ENCODE data around the gene BEND2. TPM values are rescaled to one million over a fixed set of nuclear protein-coding genes. Genes with fewer than 3 reads are reported as not detected.

Gene BEND2
- total RNA-seq, 1 donor from 2014 or later, result not detected

DNA sequence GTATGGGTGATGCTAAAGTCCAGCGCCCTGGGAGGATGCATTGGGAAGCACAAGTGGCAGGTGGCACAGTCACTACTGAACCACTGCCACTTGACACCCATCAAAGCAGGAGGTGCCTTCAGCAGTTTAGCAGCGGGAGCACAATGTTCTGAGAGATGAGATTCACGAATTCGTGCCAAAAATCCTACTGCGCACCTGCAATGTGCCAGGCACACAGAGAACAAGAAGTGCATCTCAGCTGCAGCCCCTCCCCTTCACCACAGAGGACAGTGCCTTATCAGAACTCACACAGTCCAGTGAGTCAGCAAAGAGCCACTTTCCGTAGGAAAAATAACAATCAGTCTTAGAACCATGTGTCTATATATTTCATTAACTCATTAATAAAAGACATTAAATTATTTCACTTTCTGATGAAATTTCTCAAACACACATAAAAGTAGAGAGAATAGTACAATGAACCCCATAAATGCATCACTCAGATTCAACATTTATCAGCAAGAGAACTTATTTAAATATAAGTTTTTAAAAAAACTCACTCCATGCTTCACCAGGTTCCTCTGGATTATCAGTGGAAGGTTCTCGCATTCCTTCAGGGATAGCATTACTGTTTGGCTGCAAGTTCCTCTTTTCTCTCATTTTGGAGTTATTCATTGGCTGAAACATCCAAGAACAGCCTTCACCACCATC, 47.0 kb downstream of the BEND2 start:
- intact Hi-C loops (cut with micrococcal nuclease), result no loop called here
- DNase-seq (ENCODE audit: low spot score), result no peak
- Mint-ChIP-seq H3K9me3 (no peaks in the 10 kb centered on the region), H3K36me3 (ENCODE audit: low read depth) (no peaks in the 10 kb centered on the region), H3K4me3 (ENCODE audit: low read depth) (no peak overlapping the region), H3K27ac (no peak overlapping the region), H3K4me1 (ENCODE audit: low read depth) (no peaks in the 10 kb centered on the region), H3K27me3 (ENCODE audit: low read depth) (peaks cover 2% of the 10 kb centered on the region)

DNA sequence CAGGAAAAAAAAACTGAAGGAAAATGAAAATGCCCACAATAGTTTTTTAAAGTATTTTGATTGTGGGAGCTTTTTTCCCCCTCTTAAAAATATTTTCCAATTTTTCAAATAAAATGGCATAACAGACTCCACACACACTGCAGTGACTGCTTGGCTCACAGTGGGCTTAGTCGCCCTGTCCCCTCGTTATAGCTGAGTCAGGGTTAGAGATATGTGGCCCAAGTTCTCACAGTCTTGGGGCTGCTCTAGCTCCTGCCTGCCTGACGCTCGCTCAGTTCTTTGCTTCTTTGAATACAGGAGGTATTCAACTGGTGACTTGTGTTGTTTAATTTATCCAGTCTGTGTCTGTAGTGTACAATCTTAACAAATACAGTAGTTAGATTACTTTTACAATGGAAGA, 47.7 kb downstream of the BEND2 start:
- Mint-ChIP-seq H3K27ac (no peak overlapping the region), H3K4me1 (ENCODE audit: low read depth) (no peaks in the 10 kb centered on the region), H3K9me3 (no peaks in the 10 kb centered on the region), H3K36me3 (ENCODE audit: low read depth) (no peaks in the 10 kb centered on the region), H3K27me3 (ENCODE audit: low read depth) (peaks cover 2% of the 10 kb centered on the region), H3K4me3 (ENCODE audit: low read depth) (no peak overlapping the region)
- intact Hi-C loops (cut with micrococcal nuclease), result no loop called here
- no peak for DNase-seq (ENCODE audit: low spot score)

DNA sequence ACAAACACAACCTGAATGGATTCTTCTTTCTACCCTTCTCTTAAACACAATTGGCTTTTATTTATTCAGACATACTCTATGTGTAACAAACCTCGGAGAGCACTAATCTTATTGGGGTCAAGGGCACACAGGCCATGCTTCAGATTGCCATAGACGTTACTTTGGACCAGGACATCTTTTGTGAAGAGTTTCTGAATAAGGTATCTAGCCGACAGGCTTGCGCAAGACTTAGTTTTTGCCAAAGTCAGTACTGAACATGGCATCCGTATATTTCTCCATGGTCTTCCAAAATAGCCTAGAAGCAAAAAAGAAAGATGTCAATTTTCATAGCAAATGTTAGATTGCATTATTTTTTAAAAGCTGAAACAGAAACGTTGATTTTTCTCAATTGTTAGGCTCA, 49.8 kb downstream of the BEND2 start:
- no peak overlapping the region for H3K4me3 Mint-ChIP-seq (ENCODE audit: low read depth)
- no peaks in the 10 kb centered on the region for H3K36me3 Mint-ChIP-seq (ENCODE audit: low read depth)

DNA sequence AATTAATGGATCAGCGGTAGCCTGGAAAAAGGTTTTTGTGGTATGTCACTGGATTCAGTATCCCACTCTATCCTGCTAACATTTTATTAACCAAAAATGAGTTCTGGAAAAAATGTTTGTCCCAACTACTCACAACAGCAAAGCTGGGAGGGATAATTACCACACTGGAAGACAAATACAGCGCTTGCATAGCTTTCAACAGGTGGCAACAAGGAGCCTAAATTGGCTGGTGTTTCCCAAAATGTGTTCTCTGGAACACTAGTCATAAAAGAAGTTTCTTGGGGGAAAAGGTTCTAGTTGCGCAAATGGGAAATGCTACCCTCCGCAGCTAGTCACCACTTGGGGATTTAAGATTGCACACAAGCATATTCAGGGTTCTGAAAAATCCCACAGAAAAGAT, 54.6 kb downstream of the BEND2 start:
- intact Hi-C loops (cut with micrococcal nuclease), result no loop called here
- Mint-ChIP-seq H3K36me3 (ENCODE audit: low read depth) (no peaks in the 10 kb centered on the region), H3K9me3 (no peaks in the 10 kb centered on the region), H3K27me3 (ENCODE audit: low read depth) (peaks cover 2% of the 10 kb centered on the region), H3K4me3 (ENCODE audit: low read depth) (no peak overlapping the region), H3K4me1 (ENCODE audit: low read depth) (no peaks in the 10 kb centered on the region), H3K27ac (no peak overlapping the region)
- DNase-seq (ENCODE audit: low spot score), result no peak

More for the DNA sequence above, 49.8 kb downstream of the BEND2 start:
- H3K27me3 Mint-ChIP-seq (ENCODE audit: low read depth), result peaks cover 2% of the 10 kb centered on the region
- intact Hi-C loops (cut with micrococcal nuclease), result no loop called here
- H3K4me1 Mint-ChIP-seq (ENCODE audit: low read depth), result no peaks in the 10 kb centered on the region
- H3K9me3 Mint-ChIP-seq, result no peaks in the 10 kb centered on the region
- no peak for DNase-seq (ENCODE audit: low spot score)
- no peak overlapping the region for H3K27ac Mint-ChIP-seq

DNA sequence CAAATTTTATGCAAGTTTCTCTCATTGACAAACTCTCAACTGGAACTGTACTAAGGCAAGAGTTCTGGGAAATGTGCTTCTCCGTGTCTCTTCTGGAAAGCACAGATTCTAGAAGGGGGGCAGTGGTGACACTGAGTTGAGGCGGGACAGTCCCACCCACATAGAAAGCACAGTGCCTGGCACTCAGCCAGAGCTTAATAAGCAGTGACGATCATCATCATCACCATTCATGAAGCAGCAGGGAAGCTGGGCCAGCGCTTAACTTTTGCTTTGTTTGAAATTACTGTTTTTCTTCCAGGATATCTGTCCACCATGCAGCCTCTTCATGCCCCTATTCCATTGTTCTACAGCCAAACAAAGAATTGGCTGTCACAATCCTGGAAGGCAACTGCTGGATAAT, 60.3 kb downstream of the BEND2 start:
- no peak for DNase-seq (ENCODE audit: low spot score)
- Mint-ChIP-seq H3K4me3 (ENCODE audit: low read depth) (no peak overlapping the region), H3K27me3 (ENCODE audit: low read depth) (no peaks in the 10 kb centered on the region), H3K9me3 (no peaks in the 10 kb centered on the region), H3K27ac (no peak overlapping the region), H3K36me3 (ENCODE audit: low read depth) (no peaks in the 10 kb centered on the region), H3K4me1 (ENCODE audit: low read depth) (no peaks in the 10 kb centered on the region)
- intact Hi-C loops (cut with micrococcal nuclease), result no loop called here

DNA sequence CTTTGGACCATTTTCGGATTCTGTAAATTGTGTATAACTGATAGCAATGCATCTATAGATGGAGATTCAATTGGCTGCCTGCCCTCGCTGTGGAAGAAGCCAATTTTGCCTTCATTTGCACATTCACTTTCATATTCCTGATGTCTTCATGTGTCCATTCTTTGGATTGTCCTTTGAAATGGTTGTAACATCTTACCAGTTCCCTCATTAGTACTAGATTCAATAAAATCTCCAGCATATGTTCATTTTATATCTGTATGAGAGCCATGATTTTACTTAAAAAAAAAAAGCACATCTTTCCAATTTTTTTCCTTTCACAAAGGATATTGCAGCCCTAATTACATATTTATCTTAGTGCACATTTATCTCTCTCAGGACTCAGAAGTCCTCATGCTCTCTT, 61.7 kb downstream of the BEND2 start:
- intact Hi-C loops (cut with micrococcal nuclease), result no loop called here
- Mint-ChIP-seq H3K4me1 (ENCODE audit: low read depth) (no peaks in the 10 kb centered on the region), H3K27ac (no peak overlapping the region)

DNA sequence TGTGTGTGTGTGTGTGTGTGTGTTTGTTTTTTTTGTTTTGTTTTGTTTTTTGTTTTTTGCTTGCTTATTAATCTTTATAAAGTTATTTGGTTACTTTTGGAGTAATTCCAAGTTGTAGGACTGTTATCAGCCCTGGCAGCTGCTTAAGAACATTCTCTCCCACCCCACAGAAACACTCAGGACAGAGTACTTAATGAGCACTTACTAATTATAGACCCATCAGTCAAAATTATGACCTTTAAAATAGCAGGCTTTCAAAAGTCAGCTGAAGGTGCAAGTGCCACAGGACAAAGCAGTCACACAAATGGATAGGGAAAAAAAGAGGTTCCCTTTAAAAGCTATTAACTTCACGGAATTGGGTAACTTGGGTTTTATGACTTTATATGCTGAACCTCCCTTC, 69.0 kb downstream of the BEND2 start:
- no peaks in the 10 kb centered on the region for H3K9me3 Mint-ChIP-seq

More for the DNA sequence above, 61.7 kb downstream of the BEND2 start:
- no peaks in the 10 kb centered on the region for H3K36me3 Mint-ChIP-seq (ENCODE audit: low read depth)
- H3K27me3 Mint-ChIP-seq (ENCODE audit: low read depth), result no peaks in the 10 kb centered on the region
- no peaks in the 10 kb centered on the region for H3K9me3 Mint-ChIP-seq
- no peak overlapping the region for H3K4me3 Mint-ChIP-seq (ENCODE audit: low read depth)
- no peak for DNase-seq (ENCODE audit: low spot score)

DNA sequence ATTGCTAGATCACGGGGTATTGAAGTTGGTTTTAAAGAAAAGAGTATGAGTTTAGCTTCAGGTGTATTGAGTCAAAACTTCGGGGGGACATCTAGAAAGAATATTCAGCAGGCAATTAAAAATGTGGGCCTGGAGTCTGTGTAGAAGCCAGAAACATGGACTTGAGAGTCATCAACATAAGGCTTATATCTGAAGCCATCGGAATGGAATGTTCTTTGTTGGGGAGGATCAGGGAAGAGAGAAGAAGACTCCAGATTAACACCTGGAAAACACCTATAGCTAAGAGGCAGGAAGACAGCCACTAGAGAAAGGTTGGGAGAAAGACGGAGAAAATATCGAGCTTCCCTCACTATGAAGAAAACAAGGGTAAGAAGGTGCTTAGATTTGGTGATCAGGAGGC, 69.5 kb downstream of the BEND2 start:
- H3K27ac Mint-ChIP-seq, result no peak overlapping the region
- intact Hi-C loops (cut with micrococcal nuclease), result no loop called here
- DNase-seq (ENCODE audit: low spot score), result no peak
- no peaks in the 10 kb centered on the region for H3K9me3 Mint-ChIP-seq
- H3K4me3 Mint-ChIP-seq (ENCODE audit: low read depth), result no peak overlapping the region
- no peaks in the 10 kb centered on the region for H3K36me3 Mint-ChIP-seq (ENCODE audit: low read depth)
- no peaks in the 10 kb centered on the region for H3K27me3 Mint-ChIP-seq (ENCODE audit: low read depth)
- no peaks in the 10 kb centered on the region for H3K4me1 Mint-ChIP-seq (ENCODE audit: low read depth)

More for the DNA sequence above, 69.0 kb downstream of the BEND2 start:
- H3K27ac Mint-ChIP-seq, result no peak overlapping the region
- intact Hi-C loops (cut with micrococcal nuclease), result no loop called here
- no peaks in the 10 kb centered on the region for H3K27me3 Mint-ChIP-seq (ENCODE audit: low read depth)
- no peaks in the 10 kb centered on the region for H3K4me1 Mint-ChIP-seq (ENCODE audit: low read depth)
- no peak overlapping the region for H3K4me3 Mint-ChIP-seq (ENCODE audit: low read depth)
- H3K36me3 Mint-ChIP-seq (ENCODE audit: low read depth), result no peaks in the 10 kb centered on the region
- DNase-seq (ENCODE audit: low spot score), result no peak

DNA sequence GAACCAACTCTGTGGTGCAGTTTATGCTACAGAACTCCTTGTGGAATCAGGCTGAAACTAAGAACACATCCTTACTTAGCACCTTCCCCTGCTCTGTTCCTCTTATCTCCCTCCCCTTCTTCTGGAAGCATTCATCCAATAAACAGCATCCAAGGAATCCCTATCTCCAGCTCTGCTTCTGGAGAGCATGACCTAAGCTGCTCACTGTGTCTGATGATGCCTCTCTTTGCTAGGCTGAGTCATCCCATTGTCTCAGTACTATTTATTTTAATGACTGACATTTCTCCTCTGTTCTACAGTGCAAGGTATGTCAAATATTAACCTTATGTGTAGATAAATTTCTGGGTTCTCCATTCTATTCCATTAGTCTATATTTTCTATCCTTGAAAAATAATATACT, 71.2 kb downstream of the BEND2 start:
- Mint-ChIP-seq H3K27me3 (ENCODE audit: low read depth) (no peaks in the 10 kb centered on the region), H3K27ac (no peak overlapping the region), H3K4me1 (ENCODE audit: low read depth) (no peaks in the 10 kb centered on the region), H3K9me3 (no peaks in the 10 kb centered on the region), H3K36me3 (ENCODE audit: low read depth) (no peaks in the 10 kb centered on the region), H3K4me3 (ENCODE audit: low read depth) (no peak overlapping the region)
- intact Hi-C loops (cut with micrococcal nuclease), result no loop called here
- DNase-seq (ENCODE audit: low spot score), result no peak

DNA sequence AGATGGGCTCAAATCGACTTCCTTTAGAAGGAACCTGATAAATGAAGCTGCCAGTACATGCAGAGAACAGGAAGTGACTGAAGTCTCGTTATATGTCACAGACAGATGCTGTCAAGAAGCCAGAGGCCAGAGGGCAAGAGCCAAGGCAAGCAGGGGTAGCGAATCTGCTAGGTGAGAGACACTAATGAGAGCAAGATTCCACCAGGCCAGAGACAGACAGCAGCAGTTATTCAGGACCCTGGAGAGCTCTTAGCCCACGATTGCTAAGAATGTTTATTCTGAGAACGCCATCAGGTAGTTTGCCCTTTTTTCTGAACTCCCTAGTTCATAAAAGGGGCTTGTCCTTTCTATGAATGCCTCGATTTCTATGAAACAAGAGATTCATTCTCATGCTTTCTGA, 73.7 kb downstream of the BEND2 start:
- Mint-ChIP-seq H3K4me3 (ENCODE audit: low read depth) (no peak overlapping the region), H3K36me3 (ENCODE audit: low read depth) (no peaks in the 10 kb centered on the region), H3K27ac (no peak overlapping the region), H3K4me1 (ENCODE audit: low read depth) (no peaks in the 10 kb centered on the region), H3K27me3 (ENCODE audit: low read depth) (no peaks in the 10 kb centered on the region), H3K9me3 (no peaks in the 10 kb centered on the region)
- intact Hi-C loops (cut with micrococcal nuclease), result no loop called here
- no peak for DNase-seq (ENCODE audit: low spot score)

DNA sequence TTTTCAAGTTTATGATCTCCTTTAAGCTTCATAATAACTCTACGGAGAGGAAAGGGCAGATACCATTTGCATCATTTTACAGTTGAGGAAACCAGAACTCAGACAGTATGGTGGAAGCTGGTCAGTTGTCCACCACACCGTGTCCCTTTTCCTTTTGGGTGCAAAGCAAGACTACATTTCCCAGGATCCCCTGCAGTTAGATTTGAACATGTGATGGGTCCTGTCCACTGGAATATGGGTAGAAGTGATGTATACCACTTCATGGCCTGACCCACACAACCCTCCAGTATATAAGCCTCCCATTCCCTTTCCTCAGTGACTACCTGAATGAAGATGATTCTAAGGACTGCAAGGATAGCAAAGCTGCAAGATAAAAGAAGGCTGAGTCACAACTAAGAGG, 74.7 kb downstream of the BEND2 start:
- no peaks in the 10 kb centered on the region for H3K9me3 Mint-ChIP-seq

DNA sequence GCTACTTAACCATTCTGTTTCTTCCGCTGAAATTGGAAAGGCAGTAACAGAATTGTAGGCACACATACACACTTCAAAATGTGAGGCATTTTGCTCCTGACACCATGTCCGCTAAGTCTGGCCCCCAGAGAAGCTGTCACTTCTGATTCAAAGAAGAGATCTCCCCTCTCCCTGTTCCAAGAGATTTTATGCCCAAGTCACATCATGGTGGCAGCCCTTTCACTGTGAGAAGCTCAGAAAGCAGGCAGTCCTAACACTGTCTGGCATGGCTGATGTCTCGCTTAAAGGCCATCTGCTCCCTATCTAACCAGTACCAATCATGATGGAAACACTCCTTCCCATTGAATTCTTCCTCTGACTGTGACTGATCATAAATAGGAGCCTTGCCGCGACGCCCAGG, 83.9 kb downstream of the BEND2 start:
- Mint-ChIP-seq H3K27ac (no peak overlapping the region), H3K4me1 (ENCODE audit: low read depth) (no peaks in the 10 kb centered on the region), H3K27me3 (ENCODE audit: low read depth) (no peaks in the 10 kb centered on the region), H3K9me3 (no peaks in the 10 kb centered on the region), H3K4me3 (ENCODE audit: low read depth) (no peak overlapping the region), H3K36me3 (ENCODE audit: low read depth) (no peaks in the 10 kb centered on the region)
- DNase-seq (ENCODE audit: low spot score), result no peak
- intact Hi-C loops (cut with micrococcal nuclease), result no loop called here

More for the DNA sequence above, 74.7 kb downstream of the BEND2 start:
- Mint-ChIP-seq H3K27ac (no peak overlapping the region), H3K36me3 (ENCODE audit: low read depth) (no peaks in the 10 kb centered on the region), H3K4me1 (ENCODE audit: low read depth) (no peaks in the 10 kb centered on the region), H3K4me3 (ENCODE audit: low read depth) (no peak overlapping the region), H3K27me3 (ENCODE audit: low read depth) (no peaks in the 10 kb centered on the region)
- intact Hi-C loops (cut with micrococcal nuclease), result no loop called here
- DNase-seq (ENCODE audit: low spot score), result no peak

DNA sequence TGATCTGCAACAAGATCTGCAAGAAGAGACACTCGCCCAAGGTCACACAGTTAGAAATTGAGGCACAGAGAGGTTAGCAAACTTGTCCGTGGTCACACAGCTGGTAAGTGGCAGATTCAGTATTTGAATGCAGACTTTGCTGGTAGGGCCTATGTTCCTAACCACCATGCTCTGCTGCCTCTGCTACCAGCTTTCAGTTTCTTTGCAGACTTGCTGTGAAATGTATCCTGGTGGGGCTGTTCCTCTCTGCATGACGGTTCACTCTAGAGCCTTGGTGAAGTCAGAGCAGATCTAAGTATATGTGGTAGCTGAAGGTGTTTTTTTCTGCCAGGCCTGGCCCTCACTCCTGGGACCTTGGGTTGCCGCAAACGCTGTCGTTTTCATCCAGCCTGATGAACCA, 87.1 kb downstream of the BEND2 start:
- no peak overlapping the region for H3K27ac Mint-ChIP-seq
- H3K9me3 Mint-ChIP-seq, result no peaks in the 10 kb centered on the region
- no peaks in the 10 kb centered on the region for H3K4me1 Mint-ChIP-seq (ENCODE audit: low read depth)
- DNase-seq (ENCODE audit: low spot score), result no peak
- H3K36me3 Mint-ChIP-seq (ENCODE audit: low read depth), result no peaks in the 10 kb centered on the region
- intact Hi-C loops (cut with micrococcal nuclease), result no loop called here
- no peak overlapping the region for H3K4me3 Mint-ChIP-seq (ENCODE audit: low read depth)
- no peaks in the 10 kb centered on the region for H3K27me3 Mint-ChIP-seq (ENCODE audit: low read depth)

DNA sequence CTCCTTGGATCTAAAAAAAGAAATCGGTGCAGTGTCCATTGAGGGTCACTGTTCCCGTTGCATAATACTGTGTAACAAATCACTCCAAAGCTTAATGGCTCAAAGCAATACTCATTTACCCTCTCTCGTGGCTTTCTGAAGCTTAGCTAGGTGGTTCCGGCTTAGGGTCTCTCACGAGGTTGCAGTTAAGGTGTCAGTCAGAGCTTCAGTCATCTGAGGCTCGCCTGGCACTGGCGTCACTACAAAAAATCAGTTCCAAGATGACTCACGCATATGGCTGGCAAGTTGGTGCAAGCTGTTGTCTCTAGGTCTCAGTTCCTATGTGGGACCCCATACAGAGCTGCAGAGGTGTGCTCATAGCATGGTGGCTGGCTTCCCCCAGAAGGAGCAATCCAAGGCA, 91.0 kb downstream of the BEND2 start:
- Mint-ChIP-seq H3K27me3 (ENCODE audit: low read depth) (no peaks in the 10 kb centered on the region), H3K9me3 (no peaks in the 10 kb centered on the region), H3K4me1 (ENCODE audit: low read depth) (no peaks in the 10 kb centered on the region), H3K36me3 (ENCODE audit: low read depth) (no peaks in the 10 kb centered on the region), H3K27ac (no peak overlapping the region), H3K4me3 (ENCODE audit: low read depth) (no peak overlapping the region)
- DNase-seq (ENCODE audit: low spot score), result no peak
- intact Hi-C loops (cut with micrococcal nuclease), result no loop called here

Measured in activated T-helper 2 cell treated with anti-CD3 and anti-CD28 coated beads, Interferon-gamma antibody, Interleukin-2, Interleukin-4, amounts not matched to agents 10 μg/mL and 5 μg/mL and 100 μg/mL, durations not matched to agents 14 hours and 24 hours and 36 hours (primary cell).